A673 (cell line): ENCODE measurements around the gene SPATA9.

ENCODE experiments used
- CTCF ChIP-seq: fragments of 300-800, 200-600 bp; sonication (generic); conservative IDR thresholded peaks from 2 replicates; pipeline ENCODE4 v1.5.1; 2017; ENCODE audit warnings: low read depth, mild to moderate bottlenecking, antibody characterized with exemption, low read length, moderate library complexity, mixed read lengths
- EZH2 ChIP-seq: fragments of 200-600 bp; sonication (generic); IDR thresholded peaks from 2 replicates; pipeline ENCODE4 v1.6.1; 2017; ENCODE audit warnings: borderline replicate concordance, low read depth, mild to moderate bottlenecking, mixed read lengths, antibody characterized with exemption, low read length; ENCODE audit not compliant: poor library complexity, severe bottlenecking

GRCh38 chr5:95697781-95698681 lies 15.2 kb upstream of the SPATA9 start:
- no peak for TF ChIP-seq CTCF
- no peak for TF ChIP-seq EZH2
